Upper lobe of right lung (tissue), 1 donor: ENCODE results near the gene DNAJC5G. TPM values are rescaled to one million over a fixed set of nuclear protein-coding genes. Genes with fewer than 3 reads are reported as not detected.

Source experiments
- ATAC-seq: fragments of 200-7000 bp; cut with Tn5 transposase; one replicate; pipeline ENCODE4 v1.9.1; 2020; ENCODE audit warnings: mild to moderate bottlenecking, moderate library complexity
- DNase-seq: peaks from one replicate; pipeline ENCODE4 v3.0.0-alpha.2; 2020
- H3K27ac ChIP-seq: fragments of 200-600 bp; one replicate; pipeline ENCODE4 v1.8.0; 2022
- H3K27me3 ChIP-seq: fragments of 200-600 bp; one replicate; pipeline ENCODE4 v1.8.0; 2022; ENCODE audit warnings: mild to moderate bottlenecking
- H3K36me3 ChIP-seq: fragments of 200-600 bp; one replicate; pipeline ENCODE4 v1.8.0; 2022
- H3K4me1 ChIP-seq: fragments of 200-600 bp; one replicate; pipeline ENCODE4 v1.8.0; 2022
- H3K4me3 ChIP-seq: fragments of 200-600 bp; one replicate; pipeline ENCODE4 v1.8.0; 2022; ENCODE audit warnings: mild to moderate bottlenecking
- H3K9me3 ChIP-seq: fragments of 200-600 bp; one replicate; pipeline ENCODE4 v1.8.0; 2022
- CTCF ChIP-seq: fragments of 200-600 bp; IDR thresholded peaks from one replicate; pipeline ENCODE4 v1.8.0; 2022; ENCODE audit warnings: antibody characterized with exemption
- intact Hi-C: fragments of 100-400 bp; cut with DNase I; formaldehyde crosslinking; loops from one replicate; pipeline ENCODE4 v1.11.0; 2022
- total RNA-seq: library from RNA; stranded (reverse); fragmentation: NEBNext Ultra II Directional; extraction: Animal tissue kit (Norgen Biotek cat#: 25700); gene quantifications from one replicate; pipeline ENCODE4 v1.2.1, GENCODE V29; 2021
- donor health status: DM: no; HTN: yes; CAD: no; lungs with severe emphysema.

Gene DNAJC5G
- total RNA-seq, 1 donor from 2014 or later = not detected

GRCh38 chr2:27255187-27255586 is 20.0 kb upstream of the DNAJC5G start:
- Histone ChIP-seq H3K4me3 (no peak overlapping the region), H3K9me3 (no peaks in the 10 kb centered on the region), H3K4me1 (peaks cover 2% of the 10 kb centered on the region), H3K27ac (no peak overlapping the region), H3K27me3 (peaks cover 46% of the 10 kb centered on the region), H3K36me3 (no peaks in the 10 kb centered on the region)
- ATAC-seq (no peak), DNase-seq (no peak)
- TF ChIP-seq CTCF = no peak
- intact Hi-C loops = no loop called here

- Histone ChIP-seq H3K4me3 (no peak overlapping the region), H3K27ac (no peak overlapping the region), H3K4me1 (no peaks in the 10 kb centered on the region), H3K27me3 (peaks cover 46% of the 10 kb centered on the region), H3K9me3 (no peaks in the 10 kb centered on the region), H3K36me3 (no peaks in the 10 kb centered on the region)
- intact Hi-C loops = no loop called here
- no peak for TF ChIP-seq CTCF
- ATAC-seq (no peak), DNase-seq (no peak)
Measured at GRCh38 chr2:27255660-27256059, 19.6 kb upstream of the DNAJC5G start.

- no peaks in the 10 kb centered on the region for H3K4me1 ChIP-seq
- intact Hi-C loops = no loop called here
- H3K27ac ChIP-seq = no peak overlapping the region
- no peaks in the 10 kb centered on the region for H3K9me3 ChIP-seq
- H3K27me3 ChIP-seq = peaks cover 47% of the 10 kb centered on the region
- TF ChIP-seq CTCF = no peak
- H3K4me3 ChIP-seq = no peak overlapping the region
- H3K36me3 ChIP-seq = no peaks in the 10 kb centered on the region
- no peak for ATAC-seq
- DNase-seq = no peak
Measured at GRCh38 chr2:27256855-27257454, 18.3 kb upstream of the DNAJC5G start.

GRCh38 chr2:27258051-27258450 is 17.2 kb upstream of the DNAJC5G start:
- Histone ChIP-seq H3K27ac (no peak overlapping the region), H3K36me3 (no peaks in the 10 kb centered on the region), H3K9me3 (no peaks in the 10 kb centered on the region), H3K27me3 (peaks cover 51% of the 10 kb centered on the region), H3K4me3 (no peak overlapping the region), H3K4me1 (peaks cover 7% of the 10 kb centered on the region)
- TF ChIP-seq CTCF = no peak
- ATAC-seq (no peak), DNase-seq (no peak)
- intact Hi-C loops = no loop called here

GRCh38 chr2:27261241-27261925 is 13.8 kb upstream of the DNAJC5G start:
- Histone ChIP-seq H3K27ac (no peak overlapping the region), H3K4me3 (no peak overlapping the region), H3K36me3 (no peaks in the 10 kb centered on the region), H3K9me3 (no peaks in the 10 kb centered on the region), H3K27me3 (peaks cover 75% of the 10 kb centered on the region), H3K4me1 (peaks cover 29% of the 10 kb centered on the region)
- TF ChIP-seq CTCF = no peak
- intact Hi-C loops = no loop called here
- no peak for ATAC-seq
- DNase-seq = no peak
